Measurements from ENCODE around the gene JHY.

JHY gene

DNA sequence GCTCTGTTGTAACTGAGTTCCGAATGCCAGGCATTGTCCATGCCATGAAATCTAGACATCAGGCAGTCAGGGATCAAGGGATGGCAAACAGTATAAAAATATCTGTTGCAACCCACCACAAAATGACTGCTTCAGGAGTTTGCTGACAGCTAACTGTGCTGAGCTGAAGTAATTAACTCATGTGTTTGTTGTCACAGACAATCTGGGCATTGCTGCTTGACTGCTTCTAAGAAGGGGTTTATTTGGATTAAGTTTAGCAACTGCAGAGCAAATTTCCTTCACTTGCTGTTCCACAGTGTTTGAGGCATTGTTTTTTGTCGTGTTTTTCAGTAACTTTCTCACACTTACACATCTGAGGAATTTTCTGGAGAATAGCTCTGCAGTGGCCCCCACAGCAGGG, 68.7 kb downstream of the JHY start:
- H3K4me1 Mint-ChIP-seq (ENCODE audit: low read depth), result peaks cover 4% of the 10 kb centered on the region
- H3K4me3 Mint-ChIP-seq, result no peak overlapping the region
- no peak for DNase-seq
- peaks cover 11% of the 10 kb centered on the region for H3K36me3 Mint-ChIP-seq (ENCODE audit: low read depth)
- no peaks in the 10 kb centered on the region for H3K9me3 Mint-ChIP-seq
- H3K27me3 Mint-ChIP-seq, result no peaks in the 10 kb centered on the region
- H3K27ac Mint-ChIP-seq, result no peak overlapping the region

DNA sequence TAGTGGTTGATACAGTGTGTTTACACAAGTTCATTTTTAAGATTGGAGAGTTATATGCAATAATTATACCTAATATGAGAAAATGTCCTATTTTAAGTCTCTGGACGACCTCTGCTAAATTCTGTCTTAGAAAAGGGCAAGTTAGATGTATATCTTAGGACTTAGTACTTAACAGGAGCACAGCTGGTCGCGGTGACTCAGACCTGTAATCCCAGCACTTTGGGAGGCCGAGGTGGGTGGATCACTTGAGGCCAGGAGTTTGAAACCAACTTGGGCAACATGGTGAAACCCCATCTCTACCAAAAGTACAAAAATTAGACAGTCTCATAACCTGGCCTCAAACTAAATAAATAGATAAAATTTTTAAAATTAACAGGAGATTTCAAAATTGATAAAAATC, 71.9 kb downstream of the JHY start:
- no peak for DNase-seq
- no peak overlapping the region for H3K27ac Mint-ChIP-seq
- no peak overlapping the region for H3K4me3 Mint-ChIP-seq
- H3K9me3 Mint-ChIP-seq, result no peaks in the 10 kb centered on the region
- H3K36me3 Mint-ChIP-seq (ENCODE audit: low read depth), result no peaks in the 10 kb centered on the region
- H3K4me1 Mint-ChIP-seq (ENCODE audit: low read depth), result peaks cover 4% of the 10 kb centered on the region
- no peaks in the 10 kb centered on the region for H3K27me3 Mint-ChIP-seq

DNA sequence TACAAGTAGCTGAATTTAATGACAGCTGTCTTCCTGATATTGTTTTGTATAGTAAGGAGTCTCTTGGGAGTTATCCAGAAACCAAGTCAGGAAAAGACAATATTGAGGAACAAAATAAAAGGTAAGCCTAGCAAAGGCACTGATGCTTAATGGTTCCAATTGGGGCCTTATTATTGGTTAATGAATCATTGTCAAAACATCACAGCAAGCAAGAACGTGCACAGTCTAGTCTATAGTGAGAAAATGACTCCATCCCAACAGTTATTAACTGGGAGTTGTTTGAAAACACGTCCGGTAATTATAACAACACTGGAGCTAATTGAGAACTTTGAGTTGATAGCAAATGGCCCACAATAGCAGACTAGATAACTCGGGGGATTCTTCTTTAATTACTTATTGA, 81.4 kb downstream of the JHY start:
- no peak overlapping the region for H3K27ac Mint-ChIP-seq
- no peak for DNase-seq
- H3K27me3 Mint-ChIP-seq, result peaks cover 36% of the 10 kb centered on the region
- H3K36me3 Mint-ChIP-seq (ENCODE audit: low read depth), result no peaks in the 10 kb centered on the region
- no peaks in the 10 kb centered on the region for H3K9me3 Mint-ChIP-seq
- H3K4me3 Mint-ChIP-seq, result no peak overlapping the region
- no peaks in the 10 kb centered on the region for H3K4me1 Mint-ChIP-seq (ENCODE audit: low read depth)

DNA sequence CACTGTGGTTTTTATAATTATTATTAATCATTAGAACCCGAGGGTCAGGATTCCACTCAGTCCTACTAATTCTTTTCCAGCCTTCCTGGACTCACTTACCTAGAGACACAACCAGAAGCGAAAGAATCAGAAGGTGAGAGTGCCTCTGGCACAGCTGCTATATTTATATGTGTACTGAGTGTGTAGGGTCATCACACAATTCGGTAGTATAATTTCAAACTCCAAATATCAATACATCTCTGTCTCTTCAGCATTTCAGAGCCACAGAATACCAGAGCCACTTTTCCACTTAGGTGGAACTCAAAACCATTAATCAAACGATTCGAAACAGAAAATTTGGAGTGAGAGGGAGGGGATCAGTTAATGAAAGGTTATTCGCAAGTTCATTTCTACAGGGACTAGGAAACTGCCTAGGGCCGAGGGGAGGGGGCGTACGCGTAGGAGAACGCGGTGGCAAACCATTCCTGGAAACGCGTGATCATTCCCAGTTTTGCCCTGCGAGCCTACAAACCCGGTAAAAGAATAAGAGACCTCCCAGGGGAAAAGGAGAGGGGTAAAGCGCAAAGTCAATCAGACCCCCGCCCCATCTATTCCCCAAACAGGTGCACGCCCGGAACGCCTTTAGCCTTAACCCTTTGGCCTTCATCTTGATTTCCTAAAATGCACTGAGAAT, 93.6 kb downstream of the JHY start:
- H3K4me3 Mint-ChIP-seq, result no peak overlapping the region

DNA sequence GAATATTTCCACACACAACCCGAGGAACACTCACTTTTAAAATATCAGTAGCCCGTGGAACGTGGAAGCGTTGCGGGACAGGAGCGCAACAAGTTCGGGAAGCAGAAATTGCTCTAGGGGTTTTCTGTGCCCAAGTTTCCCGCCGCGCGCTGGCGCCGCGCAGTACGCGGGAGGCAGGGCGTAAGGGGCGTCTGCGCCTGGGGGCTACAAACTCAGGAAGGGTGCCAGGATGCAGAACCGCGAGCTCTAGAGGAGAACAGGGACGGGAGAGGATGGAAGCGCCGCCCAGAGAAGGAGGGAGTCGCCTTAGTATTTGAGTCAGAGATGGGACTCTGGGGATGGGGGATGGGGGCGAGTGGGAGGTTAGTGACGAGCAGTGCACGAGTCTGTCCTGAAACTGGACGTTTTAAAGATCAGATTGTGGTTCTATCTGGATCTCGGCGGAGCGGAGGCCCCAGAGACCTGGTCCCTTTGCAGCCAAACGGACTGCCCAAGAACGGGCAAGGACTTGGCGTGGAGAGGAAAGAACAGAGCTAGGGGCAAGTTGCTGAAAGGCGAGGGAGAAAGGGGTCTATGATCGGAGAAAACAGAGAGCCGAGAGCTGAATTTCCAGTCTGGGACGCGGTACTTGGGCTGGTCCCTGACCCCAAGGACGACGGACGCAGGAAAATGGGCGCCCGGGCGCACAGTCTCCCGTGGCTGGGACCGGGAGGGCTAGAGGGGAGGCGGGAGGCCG, 94.3 kb downstream of the JHY start:
- DNase-seq, result no peak
- Mint-ChIP-seq H3K36me3 (ENCODE audit: low read depth) (no peaks in the 10 kb centered on the region), H3K4me1 (ENCODE audit: low read depth) (peaks cover 30% of the 10 kb centered on the region), H3K27me3 (peaks cover 91% of the 10 kb centered on the region), H3K27ac (no peak overlapping the region), H3K4me3 (peak overlapping the region; percentile 57), H3K9me3 (no peaks in the 10 kb centered on the region)

More for the DNA sequence above, 93.6 kb downstream of the JHY start:
- Mint-ChIP-seq H3K4me1 (ENCODE audit: low read depth) (peaks cover 30% of the 10 kb centered on the region), H3K27me3 (peaks cover 86% of the 10 kb centered on the region), H3K27ac (no peak overlapping the region), H3K36me3 (ENCODE audit: low read depth) (no peaks in the 10 kb centered on the region), H3K9me3 (no peaks in the 10 kb centered on the region)
- DNase-seq, result no peak

DNA sequence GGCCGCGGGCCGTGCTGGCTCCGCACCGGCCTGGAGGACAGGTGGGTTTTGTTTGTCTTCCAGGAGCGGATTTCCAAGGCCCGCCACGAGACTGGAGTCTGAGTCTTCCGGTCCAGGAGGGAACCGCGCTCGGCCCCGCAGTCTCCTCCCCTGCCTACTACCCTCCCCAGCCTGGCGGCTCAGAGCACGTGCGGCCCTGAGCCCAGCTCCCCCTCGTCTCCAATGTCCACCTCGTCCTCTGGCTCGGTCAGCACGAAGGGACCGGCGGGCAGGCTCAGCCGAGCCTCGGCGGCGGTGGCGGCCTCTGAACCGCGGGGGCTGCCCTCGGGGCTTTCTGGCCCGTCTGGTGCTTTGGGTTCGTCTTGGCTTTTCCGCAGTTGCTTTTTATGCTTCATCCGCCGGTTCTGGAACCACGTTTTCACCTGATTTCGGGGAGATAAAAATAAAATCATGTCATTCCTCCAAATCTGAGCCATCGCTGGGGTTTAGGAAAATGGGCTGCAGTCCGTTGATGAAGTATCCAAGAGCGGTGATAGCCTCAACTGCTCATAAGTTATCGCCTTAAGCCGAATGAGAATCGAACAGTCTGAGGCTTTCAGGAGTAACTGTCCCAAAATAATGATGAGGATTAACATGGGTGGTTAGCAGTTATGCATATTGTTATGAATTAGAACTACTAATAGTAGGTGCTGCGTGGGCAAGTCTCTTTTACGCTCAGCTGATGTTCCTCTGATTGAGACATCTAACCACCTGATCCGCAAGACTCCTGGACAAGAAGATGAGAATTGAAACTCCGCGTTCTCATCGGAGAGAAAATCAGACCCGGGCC, 95.1 kb downstream of the JHY start:
- H3K27ac Mint-ChIP-seq, result no peak overlapping the region
- H3K36me3 Mint-ChIP-seq (ENCODE audit: low read depth), result no peaks in the 10 kb centered on the region
- peaks cover 30% of the 10 kb centered on the region for H3K4me1 Mint-ChIP-seq (ENCODE audit: low read depth)
- no peak for DNase-seq
- H3K9me3 Mint-ChIP-seq, result no peaks in the 10 kb centered on the region
- no peak overlapping the region for H3K4me3 Mint-ChIP-seq
- H3K27me3 Mint-ChIP-seq, result peaks cover 94% of the 10 kb centered on the region

DNA sequence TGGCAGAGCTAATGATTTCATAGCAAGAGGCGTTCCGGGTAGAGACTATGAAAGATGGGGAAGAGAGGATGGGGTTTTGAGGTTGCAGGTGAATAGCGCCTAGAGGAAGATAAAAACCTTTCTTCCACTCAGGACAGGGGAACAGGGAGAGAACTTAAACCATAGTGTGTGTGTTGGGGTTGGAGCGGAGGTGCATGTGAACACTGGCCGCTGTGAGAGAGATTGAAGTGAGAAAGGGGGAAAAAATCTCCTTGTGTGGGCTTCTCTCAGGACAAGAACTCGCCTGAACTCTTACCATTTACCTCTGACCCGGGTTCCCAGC, 95.7 kb downstream of the JHY start:
- Mint-ChIP-seq H3K36me3 (ENCODE audit: low read depth) (no peaks in the 10 kb centered on the region), H3K4me3 (no peak overlapping the region), H3K9me3 (no peaks in the 10 kb centered on the region), H3K27me3 (peaks cover 95% of the 10 kb centered on the region), H3K4me1 (ENCODE audit: low read depth) (peaks cover 31% of the 10 kb centered on the region), H3K27ac (no peak overlapping the region)
- no peak for DNase-seq

DNA sequence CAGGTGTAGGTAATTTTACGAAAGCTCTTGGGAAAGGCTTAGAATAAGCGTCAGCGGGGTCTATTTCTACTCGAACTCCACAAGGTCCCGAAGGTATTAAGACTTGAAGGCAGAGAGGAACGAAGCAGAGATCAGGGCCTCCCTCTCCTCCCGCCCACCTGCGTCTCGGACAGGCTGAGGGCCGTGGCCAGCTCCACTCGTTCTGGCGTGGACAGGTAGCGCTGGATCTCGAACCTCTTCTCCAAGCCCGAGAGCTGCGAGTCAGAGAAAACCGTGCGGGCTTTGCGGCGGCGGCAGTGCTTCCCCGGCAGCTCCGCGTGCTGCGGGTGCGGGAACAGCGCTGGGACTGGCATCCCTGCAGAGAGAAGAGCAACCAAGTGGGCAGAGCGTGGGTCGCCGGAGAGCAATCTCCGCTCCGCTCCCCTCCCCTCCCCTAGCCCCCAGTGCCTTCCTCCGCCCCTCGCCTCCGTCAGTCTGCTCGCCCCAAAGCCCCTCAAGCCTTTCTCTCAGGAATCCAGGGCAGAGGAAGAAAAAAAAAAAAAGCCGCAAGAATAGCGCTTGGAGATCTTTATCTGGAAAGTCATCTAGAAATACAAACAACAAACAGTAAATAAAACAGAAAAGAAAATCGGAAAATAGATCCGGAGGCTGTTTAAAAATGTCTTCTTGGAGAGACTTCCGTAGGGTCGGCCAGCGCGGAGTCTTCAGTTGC, 96.7 kb downstream of the JHY start:
- peaks cover under 1% of the 10 kb centered on the region for H3K36me3 Mint-ChIP-seq (ENCODE audit: low read depth)
- peak overlapping the region; percentile 26 for H3K4me3 Mint-ChIP-seq
- no peak for DNase-seq
- H3K27me3 Mint-ChIP-seq, result peaks cover 94% of the 10 kb centered on the region
- no peaks in the 10 kb centered on the region for H3K9me3 Mint-ChIP-seq
- peaks cover 38% of the 10 kb centered on the region for H3K4me1 Mint-ChIP-seq (ENCODE audit: low read depth)
- H3K27ac Mint-ChIP-seq, result peak overlapping the region; percentile 35

DNA sequence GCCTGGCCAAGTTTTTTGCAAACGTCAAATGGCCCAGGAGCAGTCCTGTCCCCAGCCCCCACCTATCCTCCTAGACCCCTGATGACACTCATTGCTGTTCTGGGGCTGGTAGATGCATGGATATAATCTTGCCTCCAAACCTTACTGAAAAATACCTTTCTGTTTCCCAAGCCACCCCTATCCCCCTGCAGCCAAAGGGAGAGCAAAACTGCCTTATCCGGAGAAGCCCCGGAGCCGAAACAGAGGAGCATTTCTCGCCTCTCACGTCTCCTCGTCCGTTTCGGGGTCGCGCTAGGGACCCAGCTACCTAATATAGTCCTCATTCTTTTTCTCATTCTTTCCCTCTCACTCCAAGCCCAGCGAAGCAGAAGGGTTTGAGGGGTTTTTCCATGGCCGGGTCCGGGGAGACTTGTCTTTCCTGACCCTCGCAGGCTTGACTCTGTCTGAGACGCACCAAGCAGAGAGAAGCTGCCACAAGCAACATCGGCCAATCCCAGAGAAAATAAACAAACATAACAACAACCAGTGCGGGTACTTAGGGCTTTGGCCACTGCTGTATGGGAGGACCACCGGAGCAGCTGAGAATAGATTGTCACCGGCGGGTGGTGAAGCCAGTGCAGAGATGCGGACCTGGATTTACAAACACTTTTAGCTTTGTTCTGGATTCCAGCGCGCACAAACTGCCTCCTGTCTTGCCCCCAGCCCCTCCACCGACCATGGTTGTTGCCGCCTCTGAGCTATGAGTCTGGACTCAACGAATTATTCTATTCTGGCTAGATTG, 97.4 kb downstream of the JHY start:
- peaks cover 1% of the 10 kb centered on the region for H3K36me3 Mint-ChIP-seq (ENCODE audit: low read depth)
- H3K9me3 Mint-ChIP-seq, result no peaks in the 10 kb centered on the region

DNA sequence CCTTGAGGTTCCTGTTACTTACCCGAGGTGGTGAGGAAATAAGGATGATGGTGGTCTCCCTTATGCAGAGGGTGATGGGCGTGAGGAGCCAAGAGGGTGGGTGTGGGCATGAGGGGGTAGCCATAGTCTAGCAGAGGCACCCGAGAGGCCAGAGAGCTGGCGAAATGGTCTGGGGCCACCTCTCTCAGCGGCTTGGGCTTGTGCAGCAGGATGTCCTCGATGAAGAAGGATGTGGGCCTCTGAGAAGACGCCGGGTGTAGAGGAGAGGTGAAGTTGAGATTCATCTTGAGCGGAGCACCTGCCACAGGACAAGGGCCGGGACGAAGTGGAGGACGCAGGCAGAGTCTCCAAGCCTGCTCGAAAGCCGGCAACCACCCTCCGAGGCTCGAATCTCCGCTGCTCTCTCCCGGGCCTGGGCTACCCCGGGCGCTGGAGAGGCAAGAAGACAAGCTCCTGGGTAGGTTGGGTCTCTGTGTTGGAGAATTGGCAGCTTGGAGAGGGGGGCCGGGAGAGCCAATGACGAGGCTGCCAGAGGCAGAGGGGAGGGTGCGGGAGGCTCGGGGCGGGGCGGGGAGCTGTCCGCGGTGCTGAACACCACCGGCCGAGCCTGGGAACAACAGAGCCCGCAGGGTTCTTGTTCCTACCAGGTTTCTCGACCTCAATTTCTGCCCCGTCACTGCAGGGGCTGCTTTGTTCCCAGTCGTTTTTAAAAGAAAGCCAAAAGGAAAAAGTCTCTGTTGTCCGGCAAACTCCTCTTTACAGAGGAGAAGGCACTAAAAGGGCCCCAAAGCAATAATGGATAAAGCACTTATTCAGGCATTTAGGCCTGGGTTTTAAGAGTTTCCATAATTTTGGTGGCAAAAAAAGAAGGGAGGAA, 99.1 kb downstream of the JHY start, which contains the start of gene BSX:
TSS of gene BSX (minus strand) at position 447 of the 877 bp plus-strand sequence. CDS start at position 284, 163 bp downstream.
- Mint-ChIP-seq H3K27me3 (peaks cover 95% of the 10 kb centered on the region), H3K4me1 (ENCODE audit: low read depth) (peaks cover 38% of the 10 kb centered on the region), H3K4me3 (no peak within 1 kb of the TSS), H3K27ac (no peak within 1 kb of the TSS), H3K9me3 (no peaks in the 10 kb centered on the region), H3K36me3 (ENCODE audit: low read depth) (peaks cover 1% of the 10 kb centered on the region)
- DNase-seq, result peak; percentile 73

More for the DNA sequence above, 97.4 kb downstream of the JHY start:
- Mint-ChIP-seq H3K4me3 (no peak overlapping the region), H3K4me1 (ENCODE audit: low read depth) (peaks cover 42% of the 10 kb centered on the region), H3K27ac (peak overlapping the region; percentile 35), H3K27me3 (peaks cover 95% of the 10 kb centered on the region)
- DNase-seq, result no peak

DNA sequence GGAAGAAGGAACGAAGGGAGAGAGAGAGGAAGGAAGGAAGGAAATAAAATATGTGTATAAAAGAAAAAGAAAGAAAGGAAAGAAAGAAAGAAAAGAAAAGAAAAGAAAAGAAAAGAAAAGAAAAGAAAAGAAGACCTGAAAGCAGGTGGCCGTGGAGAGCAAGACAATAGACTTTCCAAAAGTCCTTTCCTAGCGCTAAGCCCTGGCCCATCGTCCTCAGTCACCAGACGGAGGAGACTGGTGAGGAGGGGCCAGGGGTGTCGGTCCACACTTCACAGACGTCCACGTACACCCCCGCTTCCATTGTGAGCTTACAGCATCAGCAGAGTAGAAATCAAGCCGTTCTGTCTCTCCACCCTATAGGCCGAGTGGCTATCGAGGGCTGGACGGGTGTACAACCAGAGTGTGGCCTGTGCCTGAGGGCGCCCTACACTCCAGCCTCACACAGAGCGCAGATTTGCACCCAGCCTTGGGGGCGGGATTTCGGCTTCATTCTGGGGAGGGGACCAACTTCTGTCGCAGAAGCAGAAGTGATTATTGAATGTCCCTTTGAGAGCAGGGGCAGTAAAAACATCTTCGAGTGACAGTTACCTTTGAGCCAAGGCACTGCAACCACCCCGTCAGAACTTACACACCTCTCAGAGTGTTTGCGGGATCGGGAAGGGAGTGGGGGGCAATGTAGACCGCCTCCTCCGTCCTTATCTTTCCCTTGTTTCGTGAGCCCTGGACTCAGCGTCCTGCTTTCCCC, 101.1 kb downstream of the JHY start:
- Mint-ChIP-seq H3K27ac (no peak overlapping the region), H3K4me3 (peak overlapping the region; percentile 84), H3K36me3 (ENCODE audit: low read depth) (peaks cover 1% of the 10 kb centered on the region), H3K27me3 (peaks cover 87% of the 10 kb centered on the region), H3K4me1 (ENCODE audit: low read depth) (peaks cover 24% of the 10 kb centered on the region), H3K9me3 (no peaks in the 10 kb centered on the region)
- no peak for DNase-seq

DNA sequence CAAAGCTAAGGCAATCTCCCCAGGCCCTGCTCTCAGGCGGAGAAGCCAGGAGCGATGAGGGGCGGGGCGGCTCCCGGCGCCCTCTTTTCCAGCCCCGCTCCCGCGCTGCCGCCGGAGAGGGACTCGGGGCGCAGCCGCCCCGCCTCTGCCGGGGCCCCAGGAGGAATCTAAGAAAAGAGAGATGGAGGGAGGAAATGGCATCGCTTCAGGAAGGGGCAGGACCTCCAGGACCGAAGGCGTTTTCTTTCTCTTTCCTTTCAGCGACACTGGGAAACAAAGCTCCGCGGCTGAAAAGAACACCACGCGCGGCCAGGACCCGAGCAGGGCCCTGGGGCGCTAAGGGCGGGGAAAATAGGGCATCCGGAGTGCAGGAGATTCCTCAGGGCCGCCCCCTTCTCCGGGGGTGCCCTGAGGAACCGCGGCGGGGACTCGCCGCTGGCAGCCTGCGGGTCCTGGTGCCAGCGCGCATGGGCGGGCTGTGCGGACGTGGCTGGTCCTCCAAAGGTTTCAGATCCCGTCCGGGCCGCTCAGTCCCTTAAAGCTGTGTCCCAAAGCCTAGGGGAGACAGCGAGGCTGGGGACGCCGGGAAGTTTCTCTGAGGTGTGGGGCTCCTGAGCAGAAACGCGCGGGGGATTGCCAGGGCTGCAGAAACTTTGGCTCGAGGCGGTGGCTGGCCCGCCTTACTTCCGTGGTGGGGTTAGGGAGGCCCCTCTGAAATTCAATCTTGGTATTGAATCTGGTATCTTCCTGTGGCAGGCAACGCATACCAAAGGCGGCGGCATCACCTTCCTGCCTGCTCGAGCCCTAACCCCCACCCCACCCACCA, 101.8 kb downstream of the JHY start:
- peaks cover 81% of the 10 kb centered on the region for H3K27me3 Mint-ChIP-seq
- H3K4me1 Mint-ChIP-seq (ENCODE audit: low read depth), result peaks cover 19% of the 10 kb centered on the region
- H3K36me3 Mint-ChIP-seq (ENCODE audit: low read depth), result peaks cover 1% of the 10 kb centered on the region
- DNase-seq, result peak; percentile 42
- no peaks in the 10 kb centered on the region for H3K9me3 Mint-ChIP-seq
- peak overlapping the region; percentile 84 for H3K4me3 Mint-ChIP-seq
- H3K27ac Mint-ChIP-seq, result no peak overlapping the region
